Mesothelial cell of epicardium (in vitro differentiated cells): ENCODE results near the gene SRC. TPM values are rescaled to one million over a fixed set of nuclear protein-coding genes. Genes with fewer than 3 reads are reported as not detected.

Experiments used
- DNase-seq, 2 experiments: peaks; one replicate each; pipeline ENCODE4 v3.0.0; 2021; ENCODE audit warnings: low spot score in 2 of 2; ENCODE audit not compliant: unreplicated experiment in 2 of 2
- H3K27ac Mint-ChIP-seq: 2 replicates; pipeline ENCODE4 v1.8.0; 2021; ENCODE audit warnings: mixed read lengths
- H3K27me3 Mint-ChIP-seq: 2 replicates; pipeline ENCODE4 v1.8.0; 2021; ENCODE audit warnings: low read depth, mixed read lengths
- H3K36me3 Mint-ChIP-seq: 2 replicates; pipeline ENCODE4 v1.8.0; 2021; ENCODE audit warnings: mixed read lengths
- H3K4me1 Mint-ChIP-seq: 2 replicates; pipeline ENCODE4 v1.8.0; 2021; ENCODE audit warnings: mixed read lengths
- H3K4me3 Mint-ChIP-seq: 2 replicates; pipeline ENCODE4 v1.8.0; 2021; ENCODE audit warnings: mild to moderate bottlenecking, moderate library complexity, mixed read lengths
- H3K9me3 Mint-ChIP-seq: 2 replicates; pipeline ENCODE4 v1.8.0; 2021; ENCODE audit warnings: mixed read lengths
- total RNA-seq: library from RNA; stranded (reverse); gene quantifications from 3 replicates; pipeline ENCODE4 v1.2.1, GENCODE V29; 2021
- TF ChIP-seq, protein P1 (sequence below): fragments of 200-600 bp; sonication (generic); IDR thresholded peaks from one replicate; pipeline ENCODE4 v1.5.0; 2021; ENCODE audit warnings: antibody characterized with exemption; ENCODE audit not compliant: unreplicated experiment

SRC gene
- total RNA-seq, 1 donor from 2014 or later = 85.2 TPM

DNA sequence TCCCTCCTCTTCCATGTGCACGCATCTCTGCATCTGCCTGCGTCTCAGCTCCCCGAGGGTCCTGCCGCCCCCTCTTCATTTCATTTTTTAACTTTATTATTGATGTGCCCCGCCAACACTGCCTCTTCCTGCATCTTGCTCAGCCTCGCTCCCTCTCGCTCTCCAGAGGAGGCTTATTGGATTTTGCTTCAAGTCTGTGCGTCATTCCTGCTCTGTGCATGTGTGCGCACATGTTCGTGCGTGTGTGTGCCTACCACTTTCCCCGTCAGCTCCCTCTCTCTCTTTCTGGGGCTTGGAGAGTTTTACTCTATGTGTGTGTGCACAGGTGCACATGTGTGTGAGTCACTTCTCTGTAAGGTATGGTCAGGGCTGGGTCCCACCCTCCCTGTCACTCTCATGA, 103.3 kb downstream of the SRC start:
- Mint-ChIP-seq H3K9me3 (no peaks in the 10 kb centered on the region), H3K4me3 (no peak overlapping the region), H3K27me3 (peaks cover 36% of the 10 kb centered on the region), H3K27ac (no peak overlapping the region), H3K4me1 (no peaks in the 10 kb centered on the region), H3K36me3 (no peaks in the 10 kb centered on the region)
- TF ChIP-seq, protein P1, sequence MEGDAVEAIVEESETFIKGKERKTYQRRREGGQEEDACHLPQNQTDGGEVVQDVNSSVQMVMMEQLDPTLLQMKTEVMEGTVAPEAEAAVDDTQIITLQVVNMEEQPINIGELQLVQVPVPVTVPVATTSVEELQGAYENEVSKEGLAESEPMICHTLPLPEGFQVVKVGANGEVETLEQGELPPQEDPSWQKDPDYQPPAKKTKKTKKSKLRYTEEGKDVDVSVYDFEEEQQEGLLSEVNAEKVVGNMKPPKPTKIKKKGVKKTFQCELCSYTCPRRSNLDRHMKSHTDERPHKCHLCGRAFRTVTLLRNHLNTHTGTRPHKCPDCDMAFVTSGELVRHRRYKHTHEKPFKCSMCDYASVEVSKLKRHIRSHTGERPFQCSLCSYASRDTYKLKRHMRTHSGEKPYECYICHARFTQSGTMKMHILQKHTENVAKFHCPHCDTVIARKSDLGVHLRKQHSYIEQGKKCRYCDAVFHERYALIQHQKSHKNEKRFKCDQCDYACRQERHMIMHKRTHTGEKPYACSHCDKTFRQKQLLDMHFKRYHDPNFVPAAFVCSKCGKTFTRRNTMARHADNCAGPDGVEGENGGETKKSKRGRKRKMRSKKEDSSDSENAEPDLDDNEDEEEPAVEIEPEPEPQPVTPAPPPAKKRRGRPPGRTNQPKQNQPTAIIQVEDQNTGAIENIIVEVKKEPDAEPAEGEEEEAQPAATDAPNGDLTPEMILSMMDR = no peak
- DNase-seq = no peak

DNA sequence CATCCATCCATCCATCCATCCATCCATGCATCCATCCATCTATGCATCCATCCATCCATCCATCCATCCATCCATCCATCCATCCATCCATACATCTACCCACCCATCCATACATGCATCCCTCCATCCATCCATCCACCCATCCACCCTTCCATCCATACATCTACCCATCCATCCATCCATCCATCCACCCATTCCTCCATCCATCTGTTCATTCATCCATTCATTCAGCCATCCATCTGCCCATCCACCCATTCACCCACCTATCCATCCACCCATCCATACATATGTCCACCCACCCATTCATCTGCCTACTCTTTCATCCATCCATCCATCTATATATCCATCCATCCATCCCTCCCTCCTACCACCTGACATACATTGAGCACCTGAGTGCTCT, 104.4 kb downstream of the SRC start:
- no peaks in the 10 kb centered on the region for H3K36me3 Mint-ChIP-seq
- H3K27ac Mint-ChIP-seq = no peak overlapping the region
- TF ChIP-seq, protein P1 = no peak
- no peak overlapping the region for H3K4me3 Mint-ChIP-seq
- peaks cover 46% of the 10 kb centered on the region for H3K27me3 Mint-ChIP-seq
- no peaks in the 10 kb centered on the region for H3K4me1 Mint-ChIP-seq
- peaks cover 8% of the 10 kb centered on the region for H3K9me3 Mint-ChIP-seq
- DNase-seq = no peak

DNA sequence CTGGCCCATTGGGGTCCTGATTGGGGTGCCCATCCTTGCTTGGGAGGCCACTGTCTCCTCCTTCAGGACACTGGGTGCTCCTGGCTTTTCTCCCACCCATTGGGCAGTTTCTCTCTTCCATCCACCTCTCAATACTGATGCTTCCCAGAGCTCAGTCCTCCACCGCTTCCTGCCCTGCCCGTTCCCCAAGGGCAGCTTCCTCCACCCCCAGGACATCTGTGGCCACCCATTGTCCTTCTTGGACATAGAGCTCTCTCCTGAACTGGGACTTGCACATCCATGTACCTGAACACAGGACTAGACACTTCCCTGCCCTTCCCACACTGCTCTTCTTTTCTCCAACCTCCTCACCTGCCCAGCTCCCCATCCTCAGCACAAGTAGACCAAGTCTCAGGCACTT, 105.7 kb downstream of the SRC start:
- H3K36me3 Mint-ChIP-seq = no peaks in the 10 kb centered on the region
- H3K27me3 Mint-ChIP-seq = peaks cover 40% of the 10 kb centered on the region
- no peak overlapping the region for H3K27ac Mint-ChIP-seq
- peaks cover 17% of the 10 kb centered on the region for H3K9me3 Mint-ChIP-seq
- no peak for DNase-seq
- no peaks in the 10 kb centered on the region for H3K4me1 Mint-ChIP-seq
- TF ChIP-seq, protein P1 = no peak
- H3K4me3 Mint-ChIP-seq = no peak overlapping the region

DNA sequence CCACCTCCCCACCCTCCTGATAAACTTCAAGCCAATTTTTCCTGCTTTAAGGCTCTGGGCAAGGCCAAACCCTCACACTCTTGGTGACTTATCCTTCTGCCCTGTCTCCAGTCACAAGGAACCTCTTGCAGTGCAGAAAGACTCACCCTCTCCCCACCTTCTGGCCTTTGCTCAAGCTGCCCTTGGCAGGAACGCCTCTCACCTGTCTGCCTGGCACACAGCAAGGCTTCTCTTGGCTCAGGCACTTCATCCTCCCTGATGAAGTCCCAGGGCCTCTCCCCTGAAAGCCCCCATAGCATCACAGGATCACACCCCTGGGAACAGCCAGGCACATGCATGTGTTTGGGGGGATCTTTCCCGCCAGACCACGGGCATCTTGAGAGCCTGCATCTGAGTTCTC, 106.3 kb downstream of the SRC start:
- TF ChIP-seq, protein P1 = no peak
- no peaks in the 10 kb centered on the region for H3K36me3 Mint-ChIP-seq
- H3K4me1 Mint-ChIP-seq = no peaks in the 10 kb centered on the region
- H3K4me3 Mint-ChIP-seq = no peak overlapping the region
- H3K27me3 Mint-ChIP-seq = peaks cover 34% of the 10 kb centered on the region
- H3K27ac Mint-ChIP-seq = no peak overlapping the region
- no peak for DNase-seq
- H3K9me3 Mint-ChIP-seq = peaks cover 23% of the 10 kb centered on the region

DNA sequence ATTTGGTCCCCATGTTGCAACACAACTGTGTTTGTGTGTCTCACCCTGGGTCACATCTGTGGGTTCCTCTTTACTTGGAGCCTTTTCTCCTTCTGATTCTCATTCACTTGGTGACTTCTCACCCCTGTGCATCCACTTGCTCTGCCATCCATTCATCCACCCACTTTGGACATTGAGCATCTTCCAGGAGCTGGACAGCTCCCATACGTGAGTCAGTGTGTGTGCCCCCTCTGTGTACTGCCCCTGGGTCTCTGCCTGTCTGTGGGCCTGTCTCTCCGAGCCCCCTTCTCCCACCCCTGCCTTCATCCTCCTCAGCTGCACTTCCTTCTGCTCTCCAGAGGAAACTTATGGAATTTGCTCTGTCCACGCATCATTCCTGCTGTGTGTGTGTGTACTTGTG, 107.3 kb downstream of the SRC start:
- Mint-ChIP-seq H3K4me3 (no peak overlapping the region), H3K9me3 (peaks cover 30% of the 10 kb centered on the region), H3K27ac (no peak overlapping the region), H3K4me1 (no peaks in the 10 kb centered on the region), H3K36me3 (no peaks in the 10 kb centered on the region), H3K27me3 (peaks cover 26% of the 10 kb centered on the region)
- DNase-seq = no peak
- TF ChIP-seq, protein P1 = no peak

DNA sequence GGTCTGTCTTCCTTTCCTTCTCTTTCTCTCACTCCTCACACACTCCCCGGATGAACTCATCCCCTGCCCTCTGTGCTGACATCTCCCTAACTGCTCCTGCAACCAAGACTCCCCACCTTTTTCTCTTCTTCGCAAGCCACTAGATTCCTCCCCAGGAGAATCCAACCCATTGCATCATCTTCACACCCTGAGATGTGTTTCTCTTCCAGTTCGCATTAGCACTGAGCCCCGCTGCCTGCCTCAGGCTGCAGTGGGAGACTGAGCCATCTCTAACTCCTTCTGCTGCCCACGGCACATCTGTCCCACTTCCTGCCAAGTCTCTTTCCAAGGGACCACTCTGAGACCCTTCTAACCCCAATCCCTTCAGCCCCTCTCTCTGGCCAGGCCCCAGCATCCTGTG, 107.9 kb downstream of the SRC start:
- Mint-ChIP-seq H3K27ac (no peak overlapping the region), H3K9me3 (peaks cover 34% of the 10 kb centered on the region)
- no peak for DNase-seq

More for the DNA sequence above, 107.9 kb downstream of the SRC start:
- H3K36me3 Mint-ChIP-seq = no peaks in the 10 kb centered on the region
- H3K27me3 Mint-ChIP-seq = peaks cover 26% of the 10 kb centered on the region
- TF ChIP-seq, protein P1 = no peak
- H3K4me3 Mint-ChIP-seq = no peak overlapping the region
- no peaks in the 10 kb centered on the region for H3K4me1 Mint-ChIP-seq
